Superior temporal gyrus (tissue), 1 donor: ENCODE data around the gene RPS16.

Experiments used
- DNase-seq: peaks from one replicate; pipeline ENCODE4 v3.0.0-alpha.2; 2016; ENCODE audit errors: extremely low spot score

Gene RPS16

GRCh38 chr19:39449116-39449797, 13.5 kb upstream of the RPS16 start:
- DNase-seq = no peak

- DNase-seq = no peak
Observed at GRCh38 chr19:39448271-39448670, 12.5 kb upstream of the RPS16 start.

- no peak for DNase-seq
Observed at GRCh38 chr19:39446365-39447084, 10.8 kb upstream of the RPS16 start.

- peak; percentile 97 for DNase-seq
Observed at GRCh38 chr19:39445196-39446111, 9.7 kb upstream of the RPS16 start, which contains the start of gene SUPT5H. TSS of gene SUPT5H (plus strand) at chr19:39445582. CDS start at chr19:39445891, 309 bp downstream.

GRCh38 chr19:39444598-39445195, 8.9 kb upstream of the RPS16 start:
- no peak for DNase-seq

DNA sequence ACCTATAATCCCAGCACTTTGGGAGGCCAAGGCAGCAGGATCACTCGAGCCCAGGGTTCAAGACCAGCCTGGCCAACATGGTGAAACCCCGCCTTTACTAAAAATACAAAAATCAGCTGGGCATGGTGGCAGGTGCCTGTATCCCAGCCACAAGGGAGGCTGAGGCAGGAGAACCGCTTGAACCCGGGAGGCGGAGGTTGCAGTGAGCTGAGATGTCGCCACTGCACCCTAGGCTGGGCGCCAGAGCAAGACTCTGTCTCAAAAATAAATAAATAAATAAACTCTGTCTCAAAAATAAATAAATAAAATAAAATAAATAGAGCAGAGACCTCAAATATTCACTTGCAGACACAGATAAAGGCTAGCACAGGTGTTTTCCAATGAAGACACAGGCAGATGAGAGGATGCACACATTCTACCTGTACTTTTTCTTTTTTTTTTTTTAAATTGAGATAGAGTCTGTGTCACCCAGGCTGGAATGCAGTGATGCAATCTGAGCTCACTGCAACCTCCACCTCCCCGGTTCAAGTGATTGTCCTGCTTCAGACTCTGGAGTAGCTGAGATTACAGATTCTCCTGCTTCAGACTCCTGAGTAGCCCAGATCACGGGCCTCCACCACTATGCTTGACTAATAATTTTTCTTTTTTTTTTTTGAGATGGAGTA, 2.7 kb upstream of the RPS16 start:
- DNase-seq = no peak

DNA sequence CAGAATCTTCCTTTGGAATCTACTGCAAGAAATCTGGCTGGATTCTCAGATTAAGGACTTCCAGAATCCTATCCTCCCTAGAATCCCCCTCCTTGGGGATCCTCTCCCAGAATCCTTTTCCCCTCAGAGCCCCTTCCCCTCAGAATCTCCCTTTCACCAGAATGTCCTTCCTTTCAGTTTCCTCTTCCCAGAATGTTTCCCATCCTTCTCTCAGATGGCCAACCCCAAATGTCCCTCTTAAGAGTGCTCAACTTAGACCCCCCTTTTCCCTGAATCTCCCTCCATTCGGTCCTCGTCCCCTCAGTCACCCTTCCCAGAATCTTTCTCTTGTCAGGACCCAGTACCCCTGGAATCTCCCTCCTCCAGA, 584 bp upstream of the RPS16 start:
- DNase-seq = no peak

DNA sequence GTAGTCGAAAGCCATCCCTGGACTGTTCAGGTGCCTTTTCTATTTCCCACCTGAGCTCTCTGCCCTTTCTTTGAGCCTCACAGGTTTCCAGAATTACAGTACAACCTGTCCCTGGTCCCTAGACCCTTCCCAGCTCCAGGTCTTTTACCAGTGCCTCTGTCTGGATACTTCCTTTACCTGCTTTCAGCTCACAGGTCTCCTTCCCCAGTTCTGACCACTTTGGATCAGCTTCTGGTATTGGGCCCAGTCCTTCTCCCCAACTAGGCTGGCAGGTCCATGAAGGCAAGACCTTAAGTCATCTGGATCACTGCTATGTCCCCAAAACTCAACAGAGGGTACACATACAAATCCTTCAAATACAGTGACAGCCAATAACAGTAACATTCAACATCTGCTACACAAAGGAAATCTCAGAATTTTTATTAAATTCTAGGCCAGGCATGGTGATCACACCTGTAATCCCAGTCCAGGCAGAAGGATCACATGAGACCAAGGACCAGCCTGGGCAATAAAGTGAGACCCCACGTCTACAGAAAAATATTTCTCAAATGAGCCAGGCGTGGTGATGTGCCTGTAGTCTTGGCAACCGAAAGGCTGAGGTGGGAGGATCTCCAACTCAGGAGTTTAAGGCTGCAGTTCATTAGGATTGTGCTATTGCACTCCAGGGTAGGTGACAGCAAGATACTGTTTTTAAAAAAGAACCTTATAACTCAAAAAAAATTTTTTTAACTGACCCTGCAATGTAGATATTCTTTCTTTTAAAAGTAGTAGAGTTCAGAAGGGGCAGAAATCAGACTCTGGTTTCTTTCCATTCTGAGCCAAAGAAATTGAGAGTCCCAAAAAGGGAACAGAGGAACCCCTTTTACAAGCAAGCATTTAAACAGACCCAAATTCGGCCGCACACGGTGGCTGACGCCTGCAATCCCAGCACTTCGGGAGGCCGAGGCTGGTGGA, 1.3 kb downstream of the RPS16 start:
- no peak for DNase-seq

DNA sequence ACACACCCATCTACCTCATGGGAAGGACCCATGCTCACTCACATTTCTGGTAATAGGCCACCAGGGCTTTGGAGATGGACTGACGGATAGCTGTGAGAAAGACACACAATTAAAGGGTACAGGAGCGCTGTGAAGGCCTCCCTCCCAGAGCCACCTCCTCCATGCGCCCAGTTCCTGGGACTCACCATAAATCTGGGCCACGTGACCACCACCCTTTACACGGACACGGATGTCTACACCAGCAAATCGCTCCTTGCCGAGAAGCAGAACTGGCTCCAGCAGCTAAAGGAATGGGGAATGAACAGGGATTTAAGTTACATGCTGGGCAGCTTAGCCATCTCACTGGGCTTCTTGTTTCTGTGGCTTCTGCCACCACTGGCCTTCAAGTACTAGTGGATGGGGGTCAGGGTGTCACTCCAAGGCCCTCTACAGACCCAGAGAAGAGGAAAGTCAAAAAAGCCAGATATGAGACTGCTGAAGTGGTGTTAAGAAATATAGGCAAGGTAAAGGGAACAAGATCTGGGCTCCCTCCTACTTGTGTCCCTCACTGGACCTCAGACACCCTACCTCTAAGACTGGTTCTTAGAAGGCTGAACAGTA, 2.2 kb downstream of the RPS16 start:
- DNase-seq = no peak

- no peak for DNase-seq
Observed at GRCh38 chr19:39432677-39433025, 3.1 kb downstream of the RPS16 start.

GRCh38 chr19:39430675-39431593, 4.8 kb downstream of the RPS16 start:
- no peak for DNase-seq

DNA sequence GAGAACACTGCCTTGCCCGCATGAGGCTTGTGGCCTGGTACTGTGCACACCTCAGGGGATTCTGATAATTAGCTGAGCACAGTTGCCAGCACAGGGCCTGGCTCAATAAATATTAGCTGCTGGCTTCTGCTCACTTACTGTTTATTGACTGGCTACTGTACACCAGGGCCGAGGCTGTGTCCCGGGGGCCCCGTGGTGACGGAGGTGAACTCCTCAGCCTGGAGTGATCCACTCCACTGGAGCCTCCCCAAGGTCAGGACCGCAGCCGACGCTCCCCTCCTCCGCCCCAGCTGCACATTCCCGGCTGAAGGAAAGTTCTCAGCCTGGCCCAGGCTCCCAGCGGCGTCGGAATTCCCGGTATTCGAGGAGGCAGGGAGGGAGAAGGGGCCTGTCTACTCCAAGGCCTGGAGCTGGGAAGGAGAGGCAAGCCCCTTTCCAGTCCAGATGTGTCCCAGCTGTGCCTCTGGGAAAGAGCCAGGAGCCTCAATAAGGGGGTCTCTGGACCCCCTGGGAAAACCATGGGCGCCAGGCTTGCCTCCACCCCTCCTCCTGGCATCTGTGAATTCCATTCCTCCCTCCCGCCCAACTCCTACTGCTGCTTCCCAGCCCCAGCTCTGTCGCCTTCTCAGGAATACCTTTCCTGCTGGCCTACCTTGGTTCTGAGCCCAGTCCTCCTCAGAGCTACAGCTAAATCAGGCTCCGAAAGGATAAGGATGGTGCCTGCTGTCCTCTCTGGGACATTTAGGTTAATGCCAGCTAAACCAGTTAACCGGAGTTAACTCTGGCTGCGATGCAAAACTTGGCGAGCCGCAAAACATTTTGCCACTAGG, 7.3 kb downstream of the RPS16 start:
- DNase-seq = no peak

- DNase-seq = no peak
Observed at GRCh38 chr19:39427707-39428106, 8.0 kb downstream of the RPS16 start.

DNA sequence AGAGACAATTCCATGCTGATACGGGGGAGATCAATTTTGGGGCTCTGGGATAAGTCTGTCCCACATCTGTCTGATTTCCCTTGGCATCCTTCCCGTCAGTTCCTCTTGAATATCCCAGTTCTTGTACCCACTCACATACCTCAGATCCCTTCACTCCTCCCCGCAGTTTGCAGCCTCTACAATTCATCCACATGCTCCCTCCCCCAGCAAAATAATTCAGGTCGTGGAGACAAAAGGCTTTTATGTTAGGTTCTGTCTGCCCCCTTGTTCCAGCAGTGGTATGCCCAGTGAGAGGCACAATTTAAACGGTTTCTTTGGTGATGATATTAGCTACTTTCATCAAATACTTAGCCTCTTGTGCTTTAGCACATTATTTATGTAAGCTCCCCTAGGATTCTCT, 9.6 kb downstream of the RPS16 start:
- DNase-seq = no peak

DNA sequence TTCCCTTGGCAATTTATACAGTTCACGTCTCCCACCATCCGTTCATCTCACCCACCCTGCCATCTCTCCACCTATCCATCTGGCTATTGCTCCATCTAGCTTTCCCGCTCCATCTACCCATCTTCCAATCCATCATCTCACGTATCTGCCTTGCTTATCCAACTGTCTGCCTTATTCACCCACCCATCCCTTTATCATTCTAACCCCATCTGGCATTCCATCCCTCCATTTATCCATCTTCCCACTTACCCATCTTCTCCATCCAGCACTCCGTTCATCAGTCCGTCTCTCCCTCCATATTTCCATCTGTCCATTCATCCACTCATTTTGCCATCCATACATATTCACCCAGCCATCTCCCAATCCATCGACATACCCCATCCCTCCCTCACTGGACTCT, 10.0 kb downstream of the RPS16 start:
- DNase-seq = no peak

- no peak for DNase-seq
Observed at GRCh38 chr19:39424934-39425333, 10.8 kb downstream of the RPS16 start.

- no peak for DNase-seq
Observed at GRCh38 chr19:39423258-39424086, 12.3 kb downstream of the RPS16 start.
